Endothelial cell of umbilical vein (primary cell): ENCODE data around the gene ZNF618. TPM values are rescaled to one million over a fixed set of nuclear protein-coding genes. Genes with fewer than 3 reads are reported as not detected.

Experiments used
- BruUV-seq: library from RNA; stranded (reverse); fragments of 400-500 nt; replicated peaks from 2 replicates; lab custom pipeline; 2021; lab: Mats Ljungman, UMichigan
- CTCF ChIA-PET: fragments of 300-600, 350-600 bp; sonication (Branson Sonifier 250); formaldehyde crosslinking; loops from one replicate; lab custom pipeline; 2021; ENCODE audit warnings: antibody characterized with exemption, inconsistent platforms; lab: Charles Lee
- POLR2A ChIA-PET: fragments of 300-600, 350-600 bp; sonication (Branson Sonifier 250); formaldehyde crosslinking; loops from one replicate; lab custom pipeline; 2021; ENCODE audit warnings: antibody characterized with exemption, inconsistent platforms; lab: Charles Lee
- DNase-seq: peaks from one replicate; pipeline ENCODE4 v3.0.0-alpha.2; 2011; ENCODE audit warnings: low read depth, low spot score
- FAIRE-seq: peaks from 2 replicates; lab custom pipeline; 2011; peaks lifted over from hg19 to GRCh38; lab: Jason Lieb, UNC
- H2AFZ ChIP-seq: 2 replicates; pipeline ENCODE4 v1.6.0; 2012; ENCODE audit warnings: low read depth, low read length, control low read depth, inconsistent platforms
- H3K27ac ChIP-seq: 2 replicates; pipeline ENCODE4 v1.5.1; 2011; ENCODE audit warnings: low read depth, mild to moderate bottlenecking, control low read depth, low read length, moderate library complexity; ENCODE audit not compliant: insufficient read depth
- H3K27me3 ChIP-seq, 2 experiments: 2 replicates each; pipeline versions ENCODE4 v1.6.0 to v1.6.1; 2011; ENCODE audit warnings: low read length in 2 of 2, mixed read lengths in 1 of 2; ENCODE audit not compliant: control insufficient read depth in 2 of 2, insufficient read depth in 2 of 2
- H3K36me3 ChIP-seq, 2 experiments: 2 replicates in 1 of 2; 3 replicates in 1 of 2; pipeline ENCODE4 v1.5.1; 2011; ENCODE audit warnings: low read length in 2 of 2, mild to moderate bottlenecking in 1 of 2, moderate library complexity in 1 of 2; ENCODE audit not compliant: control insufficient read depth in 2 of 2, insufficient read depth in 2 of 2; ENCODE audit errors: extremely low read depth in 1 of 2
- H3K4me1 ChIP-seq: 3 replicates; pipeline ENCODE4 v1.5.1; 2011; ENCODE audit warnings: mild to moderate bottlenecking, low read length; ENCODE audit not compliant: control insufficient read depth, insufficient read depth; ENCODE audit errors: extremely low read depth
- H3K4me2 ChIP-seq: 2 replicates; pipeline ENCODE4 v1.6.1; 2011; ENCODE audit warnings: low read length, control low read depth, mixed read lengths; ENCODE audit not compliant: insufficient read depth
- H3K4me3 ChIP-seq, 3 experiments: fragments of 200-600 bp in 1 of 3; sonication (generic), shearing (Covaris generic) in 1 of 3; replicated peaks in 1 of 3; 2 replicates each; pipeline ENCODE4 v1.5.1; 2011 to 2016; ENCODE audit warnings: control low read depth in 3 of 3, low read length in 3 of 3, mild to moderate bottlenecking in 2 of 3, inconsistent platforms in 1 of 3, low read depth in 1 of 3, moderate library complexity in 1 of 3; ENCODE audit not compliant: insufficient read depth in 1 of 3
- H3K79me2 ChIP-seq: 2 replicates; pipeline ENCODE4 v1.6.0; 2012; ENCODE audit warnings: low read length, inconsistent platforms; ENCODE audit not compliant: control insufficient read depth, insufficient read depth
- H3K9ac ChIP-seq: replicated peaks from 2 replicates; pipeline ENCODE3; 2011; ENCODE audit warnings: low read length, control low read depth; ENCODE audit not compliant: insufficient read depth; ENCODE audit errors: extremely low read depth
- H3K9me1 ChIP-seq: replicated peaks from 3 replicates; pipeline ENCODE4 v1.6.0; 2011; ENCODE audit warnings: mild to moderate bottlenecking, low read length; ENCODE audit not compliant: control insufficient read depth, insufficient read depth; ENCODE audit errors: extremely low read depth
- H3K9me3 ChIP-seq: replicated peaks from 2 replicates; pipeline ENCODE4 v1.5.1; 2012; ENCODE audit warnings: low read length, inconsistent platforms; ENCODE audit not compliant: control insufficient read depth, insufficient read depth
- H4K20me1 ChIP-seq: replicated peaks from 2 replicates; pipeline ENCODE3; 2011; ENCODE audit warnings: mild to moderate bottlenecking, low read length; ENCODE audit not compliant: control insufficient read depth, insufficient read depth; ENCODE audit errors: extremely low read depth
- EZH2 ChIP-seq: IDR thresholded peaks from 2 replicates; pipeline ENCODE4 v1.6.1; 2012; ENCODE audit warnings: borderline replicate concordance, low read depth, mild to moderate bottlenecking, moderate library complexity, low read length, inconsistent platforms; ENCODE audit not compliant: severe bottlenecking
- FOS ChIP-seq: IDR thresholded peaks from 2 replicates; pipeline ENCODE4 v1.6.1; 2011; ENCODE audit warnings: mild to moderate bottlenecking, low read length, moderate library complexity, borderline replicate concordance; ENCODE audit not compliant: insufficient read depth
- GATA2 ChIP-seq: IDR thresholded peaks from 2 replicates; pipeline ENCODE4 v1.7.0; 2011; ENCODE audit warnings: low read depth, mild to moderate bottlenecking, moderate library complexity, mixed read lengths, low read length; ENCODE audit not compliant: insufficient read length, insufficient read depth
- JUN ChIP-seq: IDR thresholded peaks from 2 replicates; pipeline ENCODE4 v1.6.1; 2011; ENCODE audit warnings: borderline replicate concordance, low read depth; ENCODE audit not compliant: insufficient read length, insufficient read depth
- MAX ChIP-seq: IDR thresholded peaks from 2 replicates; pipeline ENCODE4 v1.6.1; 2011; ENCODE audit not compliant: insufficient read depth, insufficient read length
- MYC ChIP-seq: IDR thresholded peaks from one replicate; pipeline ENCODE4 v1.6.1; 2011; ENCODE audit warnings: mild to moderate bottlenecking, low read depth, low read length
- POLR2A ChIP-seq: IDR thresholded peaks from 2 replicates; pipeline ENCODE4 v1.6.1; 2012; ENCODE audit warnings: low read depth, mild to moderate bottlenecking, control low read depth, low read length
- POLR2AphosphoS5 ChIP-seq: IDR thresholded peaks from 2 replicates; pipeline ENCODE4 v1.6.1; 2012; ENCODE audit warnings: low read depth, mild to moderate bottlenecking, control low read depth, low read length, moderate library complexity; ENCODE audit not compliant: insufficient read depth
- dilution Hi-C: fragments of 300-500 bp; cut with MboI; formaldehyde crosslinking; loops from one replicate; pipeline ENCODE4 v1.15.0; 2019; ENCODE audit warnings: low sequenced_read_pairs; ENCODE audit not compliant: extremely low pct_ligation_motif_present
- intact Hi-C: fragments of 100-400 bp; cut with micrococcal nuclease; formaldehyde crosslinking; loops from one replicate; pipeline ENCODE4 v1.10.0; 2022
- polyA plus RNA-seq, 4 experiments: library from polyadenylated mRNA; depleted of rRNA in 3 of 4; stranded (reverse) in 3 of 4; unstranded in 1 of 4; fragments of >200 nt; gene quantifications; 2 replicates each; pipeline versions ENCODE4 v1.2.1 to v1.2.3, GENCODE V29; 2011 to 2012; ENCODE audit warnings: missing spikeins in 1 of 4
- total RNA-seq: library from RNA; stranded (reverse); gene quantifications from 2 replicates; pipeline ENCODE4 v1.2.3, GENCODE V29; 2021
- TF ChIP-seq, protein P1 (sequence below), 2 donors: IDR thresholded peaks; 1 replicate in 1 of 2; 2 replicates in 1 of 2; pipeline ENCODE4 v1.5.1; 2011; ENCODE audit warnings: low read length in 2 of 2, mild to moderate bottlenecking in 2 of 2, moderate library complexity in 2 of 2, control low read depth in 1 of 2, inconsistent platforms in 1 of 2, low read depth in 1 of 2; ENCODE audit not compliant: insufficient read depth in 1 of 2; ENCODE audit errors: extremely low read depth in 1 of 2

The ZNF618 gene
- total and polyA plus RNA-seq, 2 donors (not counting 3 experiments of a cell fraction or from before 2014, with no cell fraction given): 22.6 to 80.3 TPM

- FAIRE-seq (no peak), DNase-seq (no peak)
- H3K27ac ChIP-seq: no peak overlapping the region
- peaks cover 44% of the 10 kb centered on the region for H3K79me2 ChIP-seq
- H3K4me1 ChIP-seq: peaks cover 44% of the 10 kb centered on the region
- dilution Hi-C loops: no loop called here
- ChIA-PET POLR2A (no interaction called here), CTCF (no interaction called here)
- H3K9me3 ChIP-seq: no peaks in the 10 kb centered on the region
- peaks cover 0 to 36% of the 10 kb centered on the region in 2 experiments for H3K36me3 ChIP-seq
- no peak overlapping the region for H2AFZ ChIP-seq
- no peak overlapping the region for H3K4me2 ChIP-seq
- BruUV-seq: no TSS peak
- H3K9ac ChIP-seq: no peak overlapping the region
- intact Hi-C loops: no loop called here
- no peak for TF ChIP-seq POLR2AphosphoS5
- H3K4me3 ChIP-seq: no peak overlapping the region
- H4K20me1 ChIP-seq: peaks cover 9% of the 10 kb centered on the region
- no peaks in the 10 kb centered on the region for H3K27me3 ChIP-seq
- no peaks in the 10 kb centered on the region for H3K9me1 ChIP-seq
Observed at GRCh38 chr9:113989017-113989713, 113.1 kb downstream of the ZNF618 start.

DNA sequence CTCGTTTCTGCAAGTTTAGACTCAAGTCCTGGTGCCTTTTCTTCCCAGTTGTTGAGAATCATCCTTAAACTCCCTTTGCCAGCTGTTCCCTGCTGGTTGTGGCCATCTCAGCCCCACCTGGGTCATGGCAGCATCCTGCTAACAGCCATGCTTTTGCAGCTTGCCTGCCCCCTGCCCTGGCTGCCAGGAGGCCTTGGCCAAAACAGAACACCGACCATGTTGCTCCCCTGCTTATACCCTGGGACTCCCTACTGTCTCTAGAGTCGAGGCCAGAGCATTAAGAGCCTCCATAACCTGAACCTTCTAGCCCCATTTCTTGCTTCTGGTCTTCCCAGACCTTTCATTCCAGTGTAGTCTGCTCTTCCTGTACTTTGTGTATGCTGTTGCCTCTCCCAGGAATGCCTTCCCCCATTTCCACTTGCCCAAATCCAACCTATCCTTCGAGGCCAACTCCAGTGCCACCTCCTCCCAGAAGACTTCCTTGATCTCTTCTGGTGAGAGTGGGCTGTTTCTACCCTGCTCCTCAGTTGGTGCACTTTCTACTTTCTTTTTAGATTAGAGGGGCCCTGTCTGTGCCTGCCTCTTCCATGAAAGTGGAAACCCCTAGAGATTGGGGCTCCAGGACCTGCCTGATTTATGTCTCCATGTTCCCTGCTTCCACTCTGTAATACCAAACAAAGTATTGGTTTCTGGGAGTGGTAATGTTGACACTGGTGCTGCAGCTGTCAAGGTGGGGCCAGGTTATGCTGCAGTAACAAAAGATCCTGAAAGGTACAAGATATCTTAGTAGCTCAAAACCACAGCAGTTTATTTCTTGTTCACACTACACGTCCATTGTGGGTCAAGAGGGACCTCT lies 113.8 kb downstream of the ZNF618 start:
- Histone ChIP-seq H2AFZ (no peak overlapping the region), H3K9ac (no peak overlapping the region), H4K20me1 (peaks cover 9% of the 10 kb centered on the region), H3K27ac (no peak overlapping the region), H3K4me1 (peaks cover 52% of the 10 kb centered on the region), H3K27me3 (no peaks in the 10 kb centered on the region), H3K4me3 (no peak overlapping the region), H3K9me3 (no peaks in the 10 kb centered on the region), H3K4me2 (no peak overlapping the region), H3K9me1 (no peaks in the 10 kb centered on the region), H3K36me3 (peaks cover 0 to 33% of the 10 kb centered on the region in 2 experiments), H3K79me2 (peaks cover 46% of the 10 kb centered on the region)
- DNase-seq (no peak), FAIRE-seq (no peak)
- intact Hi-C loops: no loop called here
- BruUV-seq: TSS peak; percentile 11
- POLR2A ChIA-PET: no interaction called here
- TF ChIP-seq, protein P1, sequence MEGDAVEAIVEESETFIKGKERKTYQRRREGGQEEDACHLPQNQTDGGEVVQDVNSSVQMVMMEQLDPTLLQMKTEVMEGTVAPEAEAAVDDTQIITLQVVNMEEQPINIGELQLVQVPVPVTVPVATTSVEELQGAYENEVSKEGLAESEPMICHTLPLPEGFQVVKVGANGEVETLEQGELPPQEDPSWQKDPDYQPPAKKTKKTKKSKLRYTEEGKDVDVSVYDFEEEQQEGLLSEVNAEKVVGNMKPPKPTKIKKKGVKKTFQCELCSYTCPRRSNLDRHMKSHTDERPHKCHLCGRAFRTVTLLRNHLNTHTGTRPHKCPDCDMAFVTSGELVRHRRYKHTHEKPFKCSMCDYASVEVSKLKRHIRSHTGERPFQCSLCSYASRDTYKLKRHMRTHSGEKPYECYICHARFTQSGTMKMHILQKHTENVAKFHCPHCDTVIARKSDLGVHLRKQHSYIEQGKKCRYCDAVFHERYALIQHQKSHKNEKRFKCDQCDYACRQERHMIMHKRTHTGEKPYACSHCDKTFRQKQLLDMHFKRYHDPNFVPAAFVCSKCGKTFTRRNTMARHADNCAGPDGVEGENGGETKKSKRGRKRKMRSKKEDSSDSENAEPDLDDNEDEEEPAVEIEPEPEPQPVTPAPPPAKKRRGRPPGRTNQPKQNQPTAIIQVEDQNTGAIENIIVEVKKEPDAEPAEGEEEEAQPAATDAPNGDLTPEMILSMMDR (IDR thresholded peaks at IDR 0.05; ENCODE audit: extremely low read depth in 1 of 2, insufficient read depth in 1 of 2, low read depth in 1 of 2, low read length in 2 of 2): no peak
- no peak for TF ChIP-seq POLR2A
- TF ChIP-seq MYC: no peak
- TF ChIP-seq GATA2: no peak
- no peak for TF ChIP-seq FOS
- TF ChIP-seq EZH2: no peak
- no peak for TF ChIP-seq MAX
- no peak for TF ChIP-seq POLR2AphosphoS5
- TF ChIP-seq JUN: no peak
- dilution Hi-C loops: no loop called here
- CTCF ChIA-PET: interaction anchor here (1.4 to 2.2 kb wide), 2 partner anchors 27 to 252 kb away, joined by 5 to 9 read pairs; no protein-coding TSS in a partner anchor
